AG04449 (cell line): ENCODE data around the gene NOL4L.

ENCODE experiments used
- CTCF ChIA-PET: fragments of 350-600 bp; formaldehyde crosslinking; extraction: SDS; loops from one replicate; lab custom pipeline; 2021; ENCODE audit warnings: antibody characterized with exemption; lab: Yijun Ruan, JAX
- POLR2A ChIA-PET: fragments of 400-600, 350-600 bp; formaldehyde crosslinking; extraction: SDS; loops from one replicate; lab custom pipeline; 2020; ENCODE audit warnings: antibody characterized with exemption, inconsistent platforms; lab: Yijun Ruan, JAX
- DNase-seq: peaks from one replicate; pipeline ENCODE4 v3.0.0-alpha.2; 2010; ENCODE audit warnings: low read depth, low spot score
- H3K4me3 ChIP-seq: 2 replicates; pipeline ENCODE4 v1.5.1; 2011; ENCODE audit warnings: low read depth, mild to moderate bottlenecking, control low read depth, low read length
- CTCF ChIP-seq: IDR thresholded peaks from one replicate; pipeline ENCODE4 v1.5.1; 2011; ENCODE audit warnings: mild to moderate bottlenecking, moderate library complexity, low read length, control low read depth, inconsistent platforms; ENCODE audit not compliant: insufficient read depth; ENCODE audit errors: missing control alignments

NOL4L gene

GRCh38 chr20:32448306-32449056, 136.7 kb downstream of the NOL4L start:
- no peak overlapping the region for H3K4me3 ChIP-seq
- no peak for DNase-seq
- POLR2A ChIA-PET: no interaction called here
- CTCF ChIA-PET: interaction anchor here (1.4 to 7.2 kb wide), 2 partner anchors 8 to 21 kb away, joined by 3 to 50 read pairs; no protein-coding TSS in a partner anchor
- TF ChIP-seq CTCF: no peak

GRCh38 chr20:32447136-32448027, 137.8 kb downstream of the NOL4L start:
- ChIA-PET POLR2A (no interaction called here), CTCF (interaction anchor here (7.2 kb wide), 1 partner anchor 9 kb away, joined by 50 read pairs; no protein-coding TSS in a partner anchor)
- H3K4me3 ChIP-seq: no peak overlapping the region
- TF ChIP-seq CTCF: no peak
- DNase-seq: no peak

GRCh38 chr20:32446301-32447100, 138.6 kb downstream of the NOL4L start:
- TF ChIP-seq CTCF: no peak
- DNase-seq: no peak
- H3K4me3 ChIP-seq: no peak overlapping the region
- ChIA-PET POLR2A (interaction anchor here (0.6 kb wide), 1 partner anchor 9 kb away, joined by 3 read pairs; no protein-coding TSS in a partner anchor), CTCF (interaction anchor here (7.2 kb wide), 1 partner anchor 10 kb away, joined by 50 read pairs; no protein-coding TSS in a partner anchor)

- DNase-seq: no peak
- POLR2A ChIA-PET: interaction anchor here (0.6 kb wide), 1 partner anchor 10 kb away, joined by 3 read pairs; no protein-coding TSS in a partner anchor
- H3K4me3 ChIP-seq: no peak overlapping the region
- no peak for TF ChIP-seq CTCF
- CTCF ChIA-PET: interaction anchor here (7.2 kb wide), 1 partner anchor 11 kb away, joined by 50 read pairs; no protein-coding TSS in a partner anchor
Measured at GRCh38 chr20:32445539-32446273, 139.4 kb downstream of the NOL4L start.

- TF ChIP-seq CTCF: no peak
Measured at GRCh38 chr20:32444474-32445220, 140.5 kb downstream of the NOL4L start.

More at GRCh38 chr20:32444474-32445220, 140.5 kb downstream of the NOL4L start:
- POLR2A ChIA-PET: no interaction called here
- H3K4me3 ChIP-seq: no peak overlapping the region
- DNase-seq: no peak
- CTCF ChIA-PET: interaction anchor here (0.6 to 7.2 kb wide), 3 partner anchors 12 to 107 kb away, joined by 3 to 50 read pairs (median 3); no protein-coding TSS in a partner anchor
